Measurements from ENCODE around the gene SURF4. TPM values are rescaled to one million over a fixed set of nuclear protein-coding genes. Genes with fewer than 3 reads are reported as not detected.

SURF4 gene
- total and polyA plus RNA-seq, 2 experiments from 2014 or later, result 354 to 360 TPM

DNA sequence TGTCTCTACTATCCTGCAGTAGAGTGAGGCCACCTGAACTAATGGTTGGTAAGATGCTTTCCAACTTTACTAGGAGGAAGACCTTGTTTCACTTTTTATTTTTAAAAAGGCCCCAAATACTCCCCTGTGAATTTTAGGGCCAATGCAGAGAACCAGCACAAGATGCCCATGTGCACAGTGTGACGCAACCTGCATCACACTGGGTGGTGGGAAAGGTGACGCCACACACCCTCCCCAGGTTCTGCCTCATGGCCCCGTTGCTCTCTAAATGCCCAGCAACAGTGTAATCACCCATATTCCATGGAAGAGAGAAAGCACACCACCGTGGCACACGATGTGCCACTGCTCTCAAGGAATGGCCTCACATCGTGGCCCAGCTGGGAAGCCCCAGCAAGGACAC lies 6.4 kb downstream of the SURF4 start:
- WGBS (ENCODE audit: low lambda C conversion rate, missing lambda C conversion rate), result 94% methylated on average over 6 of the region's 6 CpGs
- Histone ChIP-seq H3K9me3 (ENCODE audit: low read depth) (no peaks in the 10 kb centered on the region), H3K4me3 (no peak overlapping the region), H3K36me3 (replicated peaks; ENCODE audit: insufficient read depth, low read depth) (no peaks in the 10 kb centered on the region), H4K20me1 (ENCODE audit: insufficient read depth, poor library complexity, severe bottlenecking) (peaks cover 100% of the 10 kb centered on the region), H2AFZ (no peak overlapping the region), H3K79me2 (peaks cover 98% of the 10 kb centered on the region), H3K9me2 (replicated peaks; ENCODE audit: insufficient read depth) (no peaks in the 10 kb centered on the region), H3K27ac (peak overlapping the region; percentile 83), H3K4me1 (ENCODE audit: insufficient read depth) (peaks cover 36% of the 10 kb centered on the region), H3K27me3 (no peaks in the 10 kb centered on the region), H3K4me2 (peak overlapping the region; percentile 88)
- DNase-seq (ENCODE audit: low spot score), result no peak
- TF ChIP-seq, protein P1, sequence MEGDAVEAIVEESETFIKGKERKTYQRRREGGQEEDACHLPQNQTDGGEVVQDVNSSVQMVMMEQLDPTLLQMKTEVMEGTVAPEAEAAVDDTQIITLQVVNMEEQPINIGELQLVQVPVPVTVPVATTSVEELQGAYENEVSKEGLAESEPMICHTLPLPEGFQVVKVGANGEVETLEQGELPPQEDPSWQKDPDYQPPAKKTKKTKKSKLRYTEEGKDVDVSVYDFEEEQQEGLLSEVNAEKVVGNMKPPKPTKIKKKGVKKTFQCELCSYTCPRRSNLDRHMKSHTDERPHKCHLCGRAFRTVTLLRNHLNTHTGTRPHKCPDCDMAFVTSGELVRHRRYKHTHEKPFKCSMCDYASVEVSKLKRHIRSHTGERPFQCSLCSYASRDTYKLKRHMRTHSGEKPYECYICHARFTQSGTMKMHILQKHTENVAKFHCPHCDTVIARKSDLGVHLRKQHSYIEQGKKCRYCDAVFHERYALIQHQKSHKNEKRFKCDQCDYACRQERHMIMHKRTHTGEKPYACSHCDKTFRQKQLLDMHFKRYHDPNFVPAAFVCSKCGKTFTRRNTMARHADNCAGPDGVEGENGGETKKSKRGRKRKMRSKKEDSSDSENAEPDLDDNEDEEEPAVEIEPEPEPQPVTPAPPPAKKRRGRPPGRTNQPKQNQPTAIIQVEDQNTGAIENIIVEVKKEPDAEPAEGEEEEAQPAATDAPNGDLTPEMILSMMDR (IDR thresholded peaks at IDR 0.05; ENCODE audit: poor library complexity), result no peak
- no peak for TF ChIP-seq EZH2phosphoT487 (IDR thresholded peaks at IDR 0.05; ENCODE audit: low read depth, severe bottlenecking, unreplicated experiment)
- TF ChIP-seq EZH2 (IDR thresholded peaks at IDR 0.05; ENCODE audit: borderline replicate concordance), result no peak

DNA sequence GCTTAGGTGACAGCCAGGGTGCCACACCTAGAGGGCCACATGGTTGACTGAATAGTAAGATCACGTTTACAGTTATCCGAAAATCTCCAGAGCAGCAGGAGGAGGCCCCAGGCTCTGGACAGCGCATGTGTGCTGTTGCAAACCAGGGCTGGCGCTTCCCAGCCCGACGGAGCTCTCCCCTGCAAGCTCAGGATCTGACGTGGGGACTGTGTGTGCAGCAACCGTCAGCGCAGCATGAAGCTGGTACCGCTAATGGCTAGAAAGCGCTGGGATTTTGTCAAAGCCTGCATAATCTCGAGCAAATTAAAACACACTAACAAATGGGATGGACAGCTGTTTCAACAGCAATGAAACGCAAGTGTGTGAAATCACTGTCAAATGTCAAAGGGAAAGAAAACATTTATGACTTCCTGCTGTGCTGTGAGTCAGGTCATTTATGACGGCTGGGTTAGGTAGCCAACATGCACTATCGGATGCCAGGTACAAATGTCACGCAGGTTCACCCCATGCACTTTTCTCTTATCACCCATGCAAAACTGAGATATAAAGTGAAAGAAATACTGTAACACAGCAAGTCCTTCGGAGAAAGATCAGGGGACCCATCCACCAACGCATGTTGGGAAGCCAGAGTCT lies 7.5 kb downstream of the SURF4 start:
- Histone ChIP-seq H3K27ac (peak overlapping the region; percentile 83), H3K4me3 (no peak overlapping the region), H4K20me1 (ENCODE audit: insufficient read depth, poor library complexity, severe bottlenecking) (peaks cover 98% of the 10 kb centered on the region), H3K79me2 (peaks cover 98% of the 10 kb centered on the region), H3K4me2 (peak overlapping the region; percentile 59), H3K4me1 (ENCODE audit: insufficient read depth) (peaks cover 29% of the 10 kb centered on the region), H2AFZ (no peak overlapping the region), H3K9me3 (ENCODE audit: low read depth) (no peaks in the 10 kb centered on the region), H3K27me3 (no peaks in the 10 kb centered on the region), H3K36me3 (replicated peaks; ENCODE audit: insufficient read depth, low read depth) (no peaks in the 10 kb centered on the region), H3K9me2 (replicated peaks; ENCODE audit: insufficient read depth) (no peaks in the 10 kb centered on the region)
- 76% methylated on average over 18 of the region's 18 CpGs for WGBS (ENCODE audit: low lambda C conversion rate, missing lambda C conversion rate)
- DNase-seq (ENCODE audit: low spot score), result peak; percentile 56
- TF ChIP-seq EZH2 (IDR thresholded peaks at IDR 0.05; ENCODE audit: borderline replicate concordance), result no peak
- TF ChIP-seq, protein P1 (IDR thresholded peaks at IDR 0.05; ENCODE audit: poor library complexity), result no peak
- no peak for TF ChIP-seq EZH2phosphoT487 (IDR thresholded peaks at IDR 0.05; ENCODE audit: low read depth, severe bottlenecking, unreplicated experiment)

DNA sequence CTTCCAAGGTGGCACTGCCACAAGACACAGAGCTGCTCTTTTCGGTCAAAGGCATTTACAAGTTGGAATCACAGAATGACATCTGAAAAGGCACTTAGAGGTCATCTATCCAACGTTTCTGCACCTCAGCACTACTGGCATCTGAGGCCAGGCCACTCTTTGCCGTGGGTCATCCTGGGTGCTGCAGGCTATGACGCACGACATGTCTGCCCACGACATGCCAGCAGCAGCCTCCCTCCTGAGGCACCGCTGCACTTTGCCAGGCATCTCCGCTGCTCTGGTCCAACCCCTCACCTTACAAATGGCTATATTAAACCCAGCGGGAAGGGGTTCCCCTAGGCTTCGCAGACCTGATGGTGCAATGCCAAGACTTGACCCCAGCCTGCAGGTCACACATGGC lies 8.1 kb downstream of the SURF4 start:
- Histone ChIP-seq H4K20me1 (ENCODE audit: insufficient read depth, poor library complexity, severe bottlenecking) (peaks cover 98% of the 10 kb centered on the region), H3K4me2 (peak overlapping the region; percentile 27), H3K27me3 (no peaks in the 10 kb centered on the region), H3K27ac (peak overlapping the region; percentile 45), H3K9me3 (ENCODE audit: low read depth) (no peaks in the 10 kb centered on the region), H3K9me2 (replicated peaks; ENCODE audit: insufficient read depth) (no peaks in the 10 kb centered on the region), H3K4me3 (no peak overlapping the region), H3K4me1 (ENCODE audit: insufficient read depth) (peaks cover 29% of the 10 kb centered on the region), H2AFZ (no peak overlapping the region), H3K79me2 (peaks cover 98% of the 10 kb centered on the region), H3K36me3 (replicated peaks; ENCODE audit: insufficient read depth, low read depth) (no peaks in the 10 kb centered on the region)
- WGBS (ENCODE audit: low lambda C conversion rate, missing lambda C conversion rate), result 93% methylated on average over 10 of the region's 10 CpGs
- no peak for DNase-seq (ENCODE audit: low spot score)
- TF ChIP-seq EZH2 (IDR thresholded peaks at IDR 0.05; ENCODE audit: borderline replicate concordance) (no peak), EZH2phosphoT487 (IDR thresholded peaks at IDR 0.05; ENCODE audit: low read depth, severe bottlenecking, unreplicated experiment) (no peak)
- TF ChIP-seq, protein P1 (IDR thresholded peaks at IDR 0.05; ENCODE audit: poor library complexity), result no peak

Measured in hepatocyte (in vitro differentiated cells).